ENCODE data around the gene TMEM108.

DNA sequence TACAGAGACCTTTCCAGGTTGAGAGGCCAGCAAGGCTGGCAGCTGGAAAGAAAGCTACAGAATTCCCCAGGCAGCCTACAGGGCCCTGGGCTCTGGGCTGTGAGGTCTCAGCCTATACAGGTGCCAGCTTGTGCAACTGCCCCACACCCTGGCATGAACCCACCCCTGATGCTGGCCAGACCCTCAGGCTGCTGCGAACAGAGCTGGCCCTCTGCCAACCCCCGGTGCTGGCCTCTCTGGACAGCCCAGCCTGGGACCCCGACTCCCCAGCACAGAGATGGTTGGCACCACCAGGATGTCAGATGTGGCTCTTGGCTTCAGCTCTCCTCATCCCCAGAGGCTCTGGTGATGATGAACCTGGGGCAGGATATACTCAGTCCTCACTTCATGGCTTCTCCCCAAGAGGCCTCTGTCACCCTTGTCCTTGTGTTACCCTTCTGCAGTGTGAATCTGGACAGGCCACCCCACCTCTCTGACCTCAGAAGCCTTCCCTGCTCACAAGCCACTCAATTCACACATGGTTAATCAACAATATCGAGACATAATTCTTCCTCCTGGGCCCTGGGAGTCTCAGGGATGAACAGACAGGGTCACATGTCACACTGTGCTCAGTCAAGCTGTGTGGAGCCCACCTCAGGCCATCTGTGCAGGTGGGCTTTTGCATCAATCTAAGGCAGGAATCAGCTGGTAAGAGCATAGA, 350.7 kb downstream of the TMEM108 start:
- TF ChIP-seq, protein P1, sequence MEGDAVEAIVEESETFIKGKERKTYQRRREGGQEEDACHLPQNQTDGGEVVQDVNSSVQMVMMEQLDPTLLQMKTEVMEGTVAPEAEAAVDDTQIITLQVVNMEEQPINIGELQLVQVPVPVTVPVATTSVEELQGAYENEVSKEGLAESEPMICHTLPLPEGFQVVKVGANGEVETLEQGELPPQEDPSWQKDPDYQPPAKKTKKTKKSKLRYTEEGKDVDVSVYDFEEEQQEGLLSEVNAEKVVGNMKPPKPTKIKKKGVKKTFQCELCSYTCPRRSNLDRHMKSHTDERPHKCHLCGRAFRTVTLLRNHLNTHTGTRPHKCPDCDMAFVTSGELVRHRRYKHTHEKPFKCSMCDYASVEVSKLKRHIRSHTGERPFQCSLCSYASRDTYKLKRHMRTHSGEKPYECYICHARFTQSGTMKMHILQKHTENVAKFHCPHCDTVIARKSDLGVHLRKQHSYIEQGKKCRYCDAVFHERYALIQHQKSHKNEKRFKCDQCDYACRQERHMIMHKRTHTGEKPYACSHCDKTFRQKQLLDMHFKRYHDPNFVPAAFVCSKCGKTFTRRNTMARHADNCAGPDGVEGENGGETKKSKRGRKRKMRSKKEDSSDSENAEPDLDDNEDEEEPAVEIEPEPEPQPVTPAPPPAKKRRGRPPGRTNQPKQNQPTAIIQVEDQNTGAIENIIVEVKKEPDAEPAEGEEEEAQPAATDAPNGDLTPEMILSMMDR (IDR thresholded peaks at IDR 0.05), result no peak
- no peak for TF ChIP-seq POLR2A (IDR thresholded peaks at IDR 0.05)
- TF ChIP-seq POLR2AphosphoS5 (IDR thresholded peaks at IDR 0.05), result no peak
- no peak for TF ChIP-seq EP300 (IDR thresholded peaks at IDR 0.05)
